H9 (cell line): ENCODE measurements around the gene ATG4D. TPM values are rescaled to one million over a fixed set of nuclear protein-coding genes. Genes with fewer than 3 reads are reported as not detected.
A peak's percentile ranks its signal among the peaks of the same experiment; 100 is the strongest.

Experiments used
- DNase-seq: peaks from one replicate; pipeline ENCODE4 v3.0.0-alpha.2; 2017
- H2AFZ ChIP-seq: one replicate; pipeline ENCODE4 v1.6.1; 2013; ENCODE audit warnings: mild to moderate bottlenecking, low read length, control low read depth, moderate library complexity
- H2AK5ac ChIP-seq: 2 replicates; pipeline ENCODE4 v1.6.1; 2013; ENCODE audit warnings: low read length, control low read depth, mixed read lengths; ENCODE audit not compliant: insufficient read length
- H2BK120ac ChIP-seq: one replicate; pipeline ENCODE4 v1.6.1; 2013; ENCODE audit warnings: low read depth, mild to moderate bottlenecking, low read length, control low read depth, inconsistent platforms; ENCODE audit not compliant: poor library complexity, severe bottlenecking
- H2BK12ac ChIP-seq: 2 replicates; pipeline ENCODE4 v1.6.1; 2013; ENCODE audit warnings: low read length, control low read depth, mixed read lengths, low read depth; ENCODE audit not compliant: insufficient read length
- H2BK15ac ChIP-seq: 2 replicates; pipeline ENCODE4 v1.6.1; 2013; ENCODE audit warnings: low read depth, low read length, control low read depth
- H2BK20ac ChIP-seq: one replicate; pipeline ENCODE4 v1.6.1; 2013; ENCODE audit warnings: low read depth, mild to moderate bottlenecking, low read length, control low read depth, inconsistent platforms; ENCODE audit not compliant: poor library complexity, severe bottlenecking
- H2BK5ac ChIP-seq: 2 replicates; pipeline ENCODE4 v1.6.1; 2013; ENCODE audit warnings: low read length, control low read depth, mixed read lengths; ENCODE audit not compliant: insufficient read length
- H3K14ac ChIP-seq: 2 replicates; pipeline ENCODE4 v1.6.1; 2013; ENCODE audit warnings: low read length, control low read depth; ENCODE audit not compliant: insufficient read depth
- H3K18ac ChIP-seq: 2 replicates; pipeline ENCODE4 v1.6.1; 2013; ENCODE audit warnings: low read depth, mild to moderate bottlenecking, mixed read lengths, low read length, control low read depth; ENCODE audit not compliant: insufficient read length
- H3K23ac ChIP-seq: 2 replicates; pipeline ENCODE4 v1.6.1; 2013; ENCODE audit warnings: low read length, control low read depth, mixed read lengths, low read depth; ENCODE audit not compliant: insufficient read length
- H3K23me2 ChIP-seq: 2 replicates; pipeline ENCODE4 v1.6.1; 2013; ENCODE audit warnings: low read depth, mild to moderate bottlenecking, mixed read lengths, low read length, control low read depth; ENCODE audit not compliant: insufficient read length, poor library complexity, severe bottlenecking
- H3K27ac ChIP-seq: 2 replicates; pipeline ENCODE4 v1.5.1; 2013; ENCODE audit warnings: low read length, control low read depth, mixed read lengths, low read depth; ENCODE audit not compliant: insufficient read length
- H3K27me3 ChIP-seq: 2 replicates; pipeline ENCODE4 v1.6.1; 2013; ENCODE audit warnings: low read length, control low read depth, inconsistent platforms; ENCODE audit not compliant: insufficient read depth
- H3K4ac ChIP-seq: 2 replicates; pipeline ENCODE4 v1.6.1; 2013; ENCODE audit warnings: low read depth, mild to moderate bottlenecking, control low read depth, inconsistent platforms, low read length, moderate library complexity
- H3K4me1 ChIP-seq: 2 replicates; pipeline ENCODE4 v1.6.1; 2013; ENCODE audit warnings: low read length, control low read depth, inconsistent platforms; ENCODE audit not compliant: insufficient read depth
- H3K4me2 ChIP-seq: 2 replicates; pipeline ENCODE4 v1.6.1; 2013; ENCODE audit warnings: low read length, control low read depth, mixed read lengths; ENCODE audit not compliant: insufficient read length, insufficient read depth
- H3K56ac ChIP-seq: 2 replicates; pipeline ENCODE4 v1.6.1; 2013; ENCODE audit warnings: low read depth, mild to moderate bottlenecking, mixed read lengths, low read length, control low read depth; ENCODE audit not compliant: insufficient read length
- H3K79me1 ChIP-seq: 2 replicates; pipeline ENCODE4 v1.6.1; 2013; ENCODE audit warnings: low read depth, mild to moderate bottlenecking, moderate library complexity, low read length, control low read depth, inconsistent platforms; ENCODE audit not compliant: insufficient read depth, poor library complexity, severe bottlenecking
- H3K79me2 ChIP-seq: 2 replicates; pipeline ENCODE4 v1.6.1; 2013; ENCODE audit warnings: low read length, control low read depth, inconsistent platforms; ENCODE audit not compliant: insufficient read depth
- H3K9ac ChIP-seq: 2 replicates; pipeline ENCODE4 v1.6.1; 2013; ENCODE audit warnings: low read length, control low read depth, mixed read lengths; ENCODE audit not compliant: insufficient read length; ENCODE audit errors: extremely low read depth
- H3K9me3 ChIP-seq: one replicate; pipeline ENCODE4 v1.6.1; 2013; ENCODE audit warnings: low read depth, low read length, inconsistent platforms; ENCODE audit not compliant: control insufficient read depth
- H3T11ph ChIP-seq: one replicate; pipeline ENCODE4 v1.6.1; 2013; ENCODE audit warnings: mild to moderate bottlenecking, low read length, control low read depth, inconsistent platforms
- H4K20me1 ChIP-seq: one replicate; pipeline ENCODE4 v1.6.1; 2013; ENCODE audit not compliant: control insufficient read depth, insufficient read length, insufficient read depth
- H4K5ac ChIP-seq: 2 replicates; pipeline ENCODE4 v1.6.1; 2013; ENCODE audit warnings: low read depth, mild to moderate bottlenecking, mixed read lengths, low read length, control low read depth; ENCODE audit not compliant: insufficient read length
- H4K8ac ChIP-seq: replicated peaks from 2 replicates; pipeline ENCODE4 v1.6.1; 2013; ENCODE audit warnings: low read length, control low read depth, mixed read lengths, low read depth; ENCODE audit not compliant: insufficient read length
- H4K91ac ChIP-seq: 2 replicates; pipeline ENCODE4 v1.6.1; 2013; ENCODE audit warnings: low read depth, mild to moderate bottlenecking, moderate library complexity, mixed read lengths, low read length, control low read depth; ENCODE audit not compliant: insufficient read length
- H3K27ac Mint-ChIP-seq, 3 experiments: 2 replicates in 2 of 3; 3 replicates in 1 of 3; pipeline ENCODE4 v1.8.0; 2020 to 2021; ENCODE audit warnings: mixed read lengths in 3 of 3, mild to moderate bottlenecking in 1 of 3, moderate library complexity in 1 of 3
- H3K27me3 Mint-ChIP-seq: 2 replicates; pipeline ENCODE4 v1.8.0; 2021; ENCODE audit warnings: low read depth, mild to moderate bottlenecking, moderate library complexity, mixed read lengths
- H3K36me3 Mint-ChIP-seq, 3 experiments: 2 replicates in 2 of 3; 3 replicates in 1 of 3; pipeline ENCODE4 v1.8.0; 2020 to 2021; ENCODE audit warnings: low read depth in 3 of 3, mixed read lengths in 3 of 3; ENCODE audit not compliant: insufficient read depth in 1 of 3
- H3K4me1 Mint-ChIP-seq, 2 experiments: 2 replicates each; pipeline ENCODE4 v1.8.0; 2020; ENCODE audit warnings: mixed read lengths in 2 of 2
- H3K4me3 Mint-ChIP-seq, 2 experiments: 2 replicates in 1 of 2; 3 replicates in 1 of 2; pipeline ENCODE4 v1.8.0; 2020 to 2021; ENCODE audit warnings: mild to moderate bottlenecking in 2 of 2, mixed read lengths in 2 of 2, moderate library complexity in 1 of 2
- H3K9me3 Mint-ChIP-seq, 2 experiments: 2 replicates in 1 of 2; 3 replicates in 1 of 2; pipeline ENCODE4 v1.8.0; 2020; ENCODE audit warnings: mild to moderate bottlenecking in 2 of 2, mixed read lengths in 2 of 2, moderate library complexity in 1 of 2
- WGBS: extraction: QIAGEN DNeasy Blood & Tissue Kit; methylation state at CpG from one replicate; pipeline ENCODE4 v1.1.7; 2013; ENCODE audit warnings: missing lambda C conversion rate, low lambda C conversion rate, mixed read lengths; ENCODE audit not compliant: insufficient read length; ENCODE audit errors: extremely low coverage; 5-methylcytosine and 5-hydroxymethylcytosine counted together
- total RNA-seq: library from RNA; stranded (reverse); gene quantifications from 2 replicates; pipeline ENCODE4 v1.2.1, GENCODE V29; 2021
- TF ChIP-seq, protein P1 (sequence below): fragments of 200-600 bp; sonication (generic); conservative IDR thresholded peaks from 3 replicates; pipeline ENCODE4 v1.8.0; 2021; ENCODE audit warnings: antibody characterized with exemption, mild to moderate bottlenecking

ATG4D gene
- total RNA-seq, 1 experiment from 2014 or later = 55.8 TPM

- H3K27ac Mint-ChIP-seq = peak overlapping the region; percentile 60 to 87 (median 86); a peak in 6 of 7 replicates
- Histone ChIP-seq H4K20me1 (no peaks in the 10 kb centered on the region), H4K91ac (peak overlapping the region; percentile 15), H3K79me1 (peaks cover 2% of the 10 kb centered on the region), H3K4me2 (peak overlapping the region; percentile 91), H3K4ac (no peak overlapping the region; the same call in 1 of the 2 replicates), H3K79me2 (peaks cover 15% of the 10 kb centered on the region; the same call in 1 of the 2 replicates), H2BK20ac (no peak overlapping the region), H2BK120ac (peak overlapping the region; percentile 39), H4K5ac (no peak overlapping the region), H3K9me3 (no peaks in the 10 kb centered on the region), H2AFZ (no peak overlapping the region), H3K27ac (no peak overlapping the region), H3K56ac (no peak overlapping the region), H3K4me1 (peaks cover 2% of the 10 kb centered on the region; the same call in 1 of the 2 replicates), H3T11ph (no peak overlapping the region), H2AK5ac (no peak overlapping the region), H3K23me2 (peaks cover 7% of the 10 kb centered on the region), H2BK5ac (no peak overlapping the region), H2BK12ac (no peak overlapping the region), H3K18ac (peak overlapping the region; percentile 88), H3K14ac (peak overlapping the region; percentile 90), H3K23ac (no peak overlapping the region), H3K9ac (peak overlapping the region; percentile 71), H2BK15ac (no peak overlapping the region), H4K8ac (no peak overlapping the region), H3K27me3 (no peaks in the 10 kb centered on the region)
- peaks cover 13 to 33% (median 30%) of the 10 kb centered on the region in 3 experiments for H3K36me3 Mint-ChIP-seq
- TF ChIP-seq, protein P1, sequence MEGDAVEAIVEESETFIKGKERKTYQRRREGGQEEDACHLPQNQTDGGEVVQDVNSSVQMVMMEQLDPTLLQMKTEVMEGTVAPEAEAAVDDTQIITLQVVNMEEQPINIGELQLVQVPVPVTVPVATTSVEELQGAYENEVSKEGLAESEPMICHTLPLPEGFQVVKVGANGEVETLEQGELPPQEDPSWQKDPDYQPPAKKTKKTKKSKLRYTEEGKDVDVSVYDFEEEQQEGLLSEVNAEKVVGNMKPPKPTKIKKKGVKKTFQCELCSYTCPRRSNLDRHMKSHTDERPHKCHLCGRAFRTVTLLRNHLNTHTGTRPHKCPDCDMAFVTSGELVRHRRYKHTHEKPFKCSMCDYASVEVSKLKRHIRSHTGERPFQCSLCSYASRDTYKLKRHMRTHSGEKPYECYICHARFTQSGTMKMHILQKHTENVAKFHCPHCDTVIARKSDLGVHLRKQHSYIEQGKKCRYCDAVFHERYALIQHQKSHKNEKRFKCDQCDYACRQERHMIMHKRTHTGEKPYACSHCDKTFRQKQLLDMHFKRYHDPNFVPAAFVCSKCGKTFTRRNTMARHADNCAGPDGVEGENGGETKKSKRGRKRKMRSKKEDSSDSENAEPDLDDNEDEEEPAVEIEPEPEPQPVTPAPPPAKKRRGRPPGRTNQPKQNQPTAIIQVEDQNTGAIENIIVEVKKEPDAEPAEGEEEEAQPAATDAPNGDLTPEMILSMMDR = no peak
- peaks cover 20 to 30% of the 10 kb centered on the region in 2 experiments for H3K4me1 Mint-ChIP-seq
- peaks cover 3% of the 10 kb centered on the region for H3K27me3 Mint-ChIP-seq
- DNase-seq = peak; percentile 49
- H3K4me3 Mint-ChIP-seq = peak overlapping the region; percentile 71 to 86
- no peaks in the 10 kb centered on the region for H3K9me3 Mint-ChIP-seq
- no CpG with 5 or more reads among the region's 35 CpGs for WGBS
Observed at GRCh38 chr19:10501971-10502523, 41.7 kb upstream of the ATG4D start.
